ENCODE results near the gene ACCS.

Gene ACCS

GRCh38 chr11:44126304-44126703 lies 60.2 kb downstream of the ACCS start:
- in situ Hi-C loops (cut with HindIII; ENCODE audit: low sequenced_read_pairs): no loop called here

GRCh38 chr11:44127130-44127529 lies 61.1 kb downstream of the ACCS start:
- in situ Hi-C loops (cut with HindIII; ENCODE audit: low sequenced_read_pairs): no loop called here

GRCh38 chr11:44128729-44129128 lies 62.7 kb downstream of the ACCS start:
- in situ Hi-C loops (cut with HindIII; ENCODE audit: low sequenced_read_pairs): no loop called here

- in situ Hi-C loops (cut with HindIII; ENCODE audit: low sequenced_read_pairs): no loop called here
These were observed 64.7 kb downstream of the ACCS start for GRCh38 chr11:44130751-44131150.

GRCh38 chr11:44133335-44133946 lies 67.4 kb downstream of the ACCS start:
- in situ Hi-C loops (cut with HindIII; ENCODE audit: low sequenced_read_pairs): no loop called here
